Erythroblast (primary cell): ENCODE measurements around the gene AUP1.

Source experiments
- GATA1 ChIP-seq: IDR thresholded peaks from 2 replicates; pipeline ENCODE4 v1.6.1; 2011; ENCODE audit warnings: low read depth, mild to moderate bottlenecking, control low read depth, low read length, moderate library complexity
- POLR2A ChIP-seq: IDR thresholded peaks from 2 replicates; pipeline ENCODE4 v1.6.1; 2011; ENCODE audit warnings: mild to moderate bottlenecking, low read length

DNA sequence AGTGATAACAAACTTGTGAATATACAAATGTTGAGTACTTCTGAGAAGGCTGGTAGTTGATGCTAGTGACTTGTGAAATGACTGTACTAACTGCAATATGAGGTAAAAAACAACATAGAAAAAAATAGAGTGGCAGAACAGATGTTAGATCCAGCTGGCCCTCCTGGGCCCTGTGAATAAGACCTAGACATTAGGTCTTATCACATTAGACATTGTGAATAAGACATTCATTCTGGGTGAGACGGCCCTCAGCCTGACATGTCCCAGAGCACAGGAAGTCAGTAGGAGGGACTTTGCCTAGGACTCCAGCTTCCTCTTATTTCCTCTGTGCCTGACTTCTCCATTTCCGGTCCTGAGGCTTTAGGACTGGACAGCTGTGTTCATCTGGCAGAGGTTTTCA is 47.9 kb upstream of the AUP1 start:
- TF ChIP-seq POLR2A (no peak), GATA1 (no peak)
